Spleen (tissue), 11 donors: ENCODE results near the gene BARX2. TPM values are rescaled to one million over a fixed set of nuclear protein-coding genes. Genes with fewer than 3 reads are reported as not detected.

Experiments used
- DNase-seq: peaks from one replicate; pipeline ENCODE4 v3.0.0-alpha.2; 2020
- H3K27ac ChIP-seq, 8 donors: fragments of 200-600 bp; sonication (generic) in 7 of 8; 1 replicate in 4 of 8; 2 replicates in 4 of 8; pipeline versions ENCODE4 v1.5.0 to v1.8.0; 2016 to 2021; ENCODE audit warnings: inconsistent platforms in 4 of 8, mild to moderate bottlenecking in 4 of 8, moderate library complexity in 1 of 8
- H3K27me3 ChIP-seq, 7 donors: fragments of 200-600 bp; sonication (generic) in 6 of 7; replicated peaks in 1 of 7; 1 replicate in 4 of 7; 2 replicates in 3 of 7; pipeline versions ENCODE4 v1.5.0 to v1.8.0; 2016 to 2021; ENCODE audit warnings: inconsistent platforms in 3 of 7, mild to moderate bottlenecking in 1 of 7
- H3K36me3 ChIP-seq, 6 donors: fragments of 200-600 bp; sonication (generic) in 5 of 6; 1 replicate in 4 of 6; 2 replicates in 2 of 6; pipeline versions ENCODE4 v1.5.0 to v1.8.0; 2016 to 2021; ENCODE audit warnings: inconsistent platforms in 2 of 6
- H3K4me1 ChIP-seq, 6 donors: fragments of 200-600 bp; sonication (generic) in 5 of 6; 1 replicate in 3 of 6; 2 replicates in 3 of 6; pipeline versions ENCODE4 v1.5.0 to v1.8.0; 2016 to 2021; ENCODE audit warnings: inconsistent platforms in 3 of 6
- H3K4me3 ChIP-seq, 8 donors: fragments of 200-600 bp; sonication (generic) in 7 of 8; 1 replicate in 4 of 8; 2 replicates in 4 of 8; pipeline versions ENCODE4 v1.5.0 to v1.8.0; 2016 to 2021; ENCODE audit warnings: inconsistent platforms in 4 of 8, mild to moderate bottlenecking in 4 of 8, moderate library complexity in 2 of 8
- H3K9me3 ChIP-seq, 8 donors: fragments of 200-600 bp; sonication (generic) in 7 of 8; 1 replicate in 4 of 8; 2 replicates in 4 of 8; pipeline versions ENCODE4 v1.5.0 to v1.8.0; 2016 to 2021; ENCODE audit warnings: inconsistent platforms in 4 of 8
- CTCF ChIP-seq, 11 experiments: fragments of 200-600 bp in 7 of 11; fragments of 450-650 bp in 4 of 11; sonication (generic) in 4 of 11; IDR thresholded peaks in 8 of 11; conservative IDR thresholded peaks in 3 of 11; 1 replicate in 7 of 11; 2 replicates in 4 of 11; pipeline versions ENCODE4 v1.4.0 to v1.8.0; 2016 to 2021; ENCODE audit warnings: antibody characterized with exemption in 11 of 11, inconsistent platforms in 4 of 11, mild to moderate bottlenecking in 1 of 11
- POLR2A ChIP-seq, 3 donors: fragments of 450-650 bp; IDR thresholded peaks; one replicate each; pipeline ENCODE4 v1.5.1; 2017; ENCODE audit warnings: antibody characterized with exemption in 3 of 3, mild to moderate bottlenecking in 1 of 3
- POLR2AphosphoS5 ChIP-seq, 3 donors: sonication (generic); formaldehyde crosslinking; IDR thresholded peaks; one replicate each; pipeline ENCODE4 v1.5.1; 2017; ENCODE audit warnings: antibody characterized with exemption in 3 of 3
- WGBS, 5 donors: extraction: QIAGEN DNeasy Blood & Tissue Kit in 3 of 5; methylation state at CpG; one replicate each; pipeline versions ENCODE4 v1.1.5 to v1.1.7; 2013 to 2018; 5-methylcytosine and 5-hydroxymethylcytosine counted together
- intact Hi-C: fragments of 100-400 bp; cut with DNase I; formaldehyde crosslinking; loops from one replicate; pipeline ENCODE4 v1.15.0; 2023; ENCODE audit warnings: low total_unique reads
- polyA plus RNA-seq, 3 donors: library from polyadenylated mRNA; stranded (reverse); fragments of 200-250 nt; gene quantifications; one replicate each; pipeline ENCODE4 v1.2.1, GENCODE V29; 2013
- total RNA-seq, 7 donors: library from RNA; depleted of rRNA in 3 of 7; stranded (reverse); fragments of >200 nt in 3 of 7; fragmentation: NEBNext Ultra II Directional in 4 of 7; extraction: Animal tissue kit (Norgen Biotek cat#: 25700) in 4 of 7; gene quantifications; one replicate each; pipeline versions ENCODE4 v1.1.0 to v1.2.1, GENCODE V29; 2016 to 2021
- donor health status: healthy with polysubstance abuse.
- donor health status: DM: no; HTN: no; CAD: no; lungs with moderate emphysema.
- donor health status: DM: no; HTN: no; CAD: no.
- donor health status: Bipolar disorder and iron deficiency.
- donor health status: healthy.
- donor health status: DM: no; HTN: no; CAD: no.
- donor health status: DM: yes; HTN: yes; CAD: no.

BARX2 gene
- total and polyA plus RNA-seq, 10 donors = 0.03 to 0.06 (median 0.04) TPM; not detected in 7

- no peaks in the 10 kb centered on the region for H3K4me1 ChIP-seq
- no peak overlapping the region for H3K27ac ChIP-seq
- H3K4me3 ChIP-seq = no peak overlapping the region
- H3K27me3 ChIP-seq = peaks cover 0 to 66% (median 8%) of the 10 kb centered on the region in 7 donors
- no peak for DNase-seq
- TF ChIP-seq CTCF (IDR thresholded peaks at IDR 0.05 in 8 of 11, conservative IDR thresholded peaks at IDR 0.05 in 3 of 11) (no peak), POLR2AphosphoS5 (IDR thresholded peaks at IDR 0.05) (no peak), POLR2A (IDR thresholded peaks at IDR 0.05) (no peak)
- 83 to 92% (median 88%) methylated on average over 5 of the region's 5 CpGs for whole genome bisulfite sequencing, 5 donors
- H3K9me3 ChIP-seq = no peaks in the 10 kb centered on the region
- H3K36me3 ChIP-seq = no peaks in the 10 kb centered on the region
- intact Hi-C loops = no loop called here
Measured at GRCh38 chr11:129383502-129383901, 7.9 kb downstream of the BARX2 start.

GRCh38 chr11:129384415-129384814 is 8.8 kb downstream of the BARX2 start:
- no peak overlapping the region for H3K27ac ChIP-seq
- no peaks in the 10 kb centered on the region for H3K36me3 ChIP-seq
- TF ChIP-seq POLR2A (IDR thresholded peaks at IDR 0.05) = no peak
- TF ChIP-seq CTCF (IDR thresholded peaks at IDR 0.05 in 8 of 11, conservative IDR thresholded peaks at IDR 0.05 in 3 of 11) = no peak
- no peak for TF ChIP-seq POLR2AphosphoS5 (IDR thresholded peaks at IDR 0.05)
- no peak for DNase-seq
- no peaks in the 10 kb centered on the region for H3K9me3 ChIP-seq
- no peaks in the 10 kb centered on the region for H3K4me1 ChIP-seq
- intact Hi-C loops = no loop called here
- H3K27me3 ChIP-seq = peaks cover 0 to 59% (median 8%) of the 10 kb centered on the region in 7 donors
- no peak overlapping the region for H3K4me3 ChIP-seq
- 52 to 74% (median 60%) methylated on average over 3 of the region's 3 CpGs for WGBS, 5 donors

GRCh38 chr11:129385801-129386200 is 10.2 kb downstream of the BARX2 start:
- H3K27ac ChIP-seq = no peak overlapping the region
- 62 to 81% (median 69%) methylated on average over 2 of the region's 2 CpGs for WGBS, 5 donors
- TF ChIP-seq POLR2A (IDR thresholded peaks at IDR 0.05) (no peak), POLR2AphosphoS5 (IDR thresholded peaks at IDR 0.05) (no peak), CTCF (IDR thresholded peaks at IDR 0.05 in 8 of 11, conservative IDR thresholded peaks at IDR 0.05 in 3 of 11) (no peak)

GRCh38 chr11:129386795-129387397 is 11.2 kb downstream of the BARX2 start:
- DNase-seq = no peak
- 49 to 60% (median 52%) methylated on average over 11 of the region's 11 CpGs for WGBS, 5 donors
- no peaks in the 10 kb centered on the region for H3K36me3 ChIP-seq
- peaks cover 0 to 50% (median 0%) of the 10 kb centered on the region in 7 donors for H3K27me3 ChIP-seq
- H3K4me3 ChIP-seq = no peak overlapping the region
- H3K27ac ChIP-seq = no peak overlapping the region
- intact Hi-C loops = no loop called here
- no peaks in the 10 kb centered on the region for H3K9me3 ChIP-seq
- no peaks in the 10 kb centered on the region for H3K4me1 ChIP-seq
- TF ChIP-seq CTCF (IDR thresholded peaks at IDR 0.05 in 8 of 11, conservative IDR thresholded peaks at IDR 0.05 in 3 of 11) (no peak), POLR2AphosphoS5 (IDR thresholded peaks at IDR 0.05) (no peak), POLR2A (IDR thresholded peaks at IDR 0.05) (no peak)

More at GRCh38 chr11:129385801-129386200, 10.2 kb downstream of the BARX2 start:
- H3K36me3 ChIP-seq = no peaks in the 10 kb centered on the region
- H3K9me3 ChIP-seq = no peaks in the 10 kb centered on the region
- H3K4me3 ChIP-seq = no peak overlapping the region
- peaks cover 0 to 50% (median 0%) of the 10 kb centered on the region in 7 donors for H3K27me3 ChIP-seq
- DNase-seq = no peak
- H3K4me1 ChIP-seq = no peaks in the 10 kb centered on the region
- intact Hi-C loops = no loop called here
